Measurements from ENCODE around the gene PDGFC.

DNA sequence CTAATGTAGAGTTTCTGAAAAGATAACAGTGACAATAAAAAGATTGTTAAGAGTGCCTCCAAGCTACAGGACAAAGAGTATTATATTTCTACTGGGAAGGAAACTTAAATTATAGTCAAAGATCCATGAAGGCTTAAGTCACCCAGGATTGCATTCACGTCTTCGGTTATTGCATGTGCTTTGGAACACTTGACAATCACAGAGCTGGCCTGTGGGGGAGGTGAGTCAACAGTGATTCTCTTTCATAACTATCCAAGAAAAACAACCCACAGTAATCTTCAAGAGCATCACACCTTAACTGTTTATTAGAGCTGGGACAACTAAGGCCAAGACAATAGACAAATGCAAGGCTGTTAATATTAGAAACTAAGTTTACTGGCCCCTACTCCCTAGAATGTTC lies 40.3 kb downstream of the PDGFC start:
- TF ChIP-seq, protein P1, sequence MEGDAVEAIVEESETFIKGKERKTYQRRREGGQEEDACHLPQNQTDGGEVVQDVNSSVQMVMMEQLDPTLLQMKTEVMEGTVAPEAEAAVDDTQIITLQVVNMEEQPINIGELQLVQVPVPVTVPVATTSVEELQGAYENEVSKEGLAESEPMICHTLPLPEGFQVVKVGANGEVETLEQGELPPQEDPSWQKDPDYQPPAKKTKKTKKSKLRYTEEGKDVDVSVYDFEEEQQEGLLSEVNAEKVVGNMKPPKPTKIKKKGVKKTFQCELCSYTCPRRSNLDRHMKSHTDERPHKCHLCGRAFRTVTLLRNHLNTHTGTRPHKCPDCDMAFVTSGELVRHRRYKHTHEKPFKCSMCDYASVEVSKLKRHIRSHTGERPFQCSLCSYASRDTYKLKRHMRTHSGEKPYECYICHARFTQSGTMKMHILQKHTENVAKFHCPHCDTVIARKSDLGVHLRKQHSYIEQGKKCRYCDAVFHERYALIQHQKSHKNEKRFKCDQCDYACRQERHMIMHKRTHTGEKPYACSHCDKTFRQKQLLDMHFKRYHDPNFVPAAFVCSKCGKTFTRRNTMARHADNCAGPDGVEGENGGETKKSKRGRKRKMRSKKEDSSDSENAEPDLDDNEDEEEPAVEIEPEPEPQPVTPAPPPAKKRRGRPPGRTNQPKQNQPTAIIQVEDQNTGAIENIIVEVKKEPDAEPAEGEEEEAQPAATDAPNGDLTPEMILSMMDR (IDR thresholded peaks at IDR 0.05): no peak
- peak in 1 of 2 donors; percentile 28 for TF ChIP-seq EP300 (IDR thresholded peaks at IDR 0.05)
- no peak for TF ChIP-seq POLR2A (IDR thresholded peaks at IDR 0.05)
